NCI-H2227 (cell line): Measurements from ENCODE around the gene PTPRH.
"Not testable (repeated sequence)": the region's sequence is repeated elsewhere in the genome, so short reads cannot be mapped to it uniquely, and the experiment has no call there.

Experiments
- DNase-seq: peaks from one replicate; lab custom pipeline; 2025; ENCODE audit not compliant: unreplicated experiment; lab: John Stamatoyannopoulos, UW

The PTPRH gene

GRCh38 chr19:55227241-55228014 lies 18.1 kb upstream of the PTPRH start:
- no peak for DNase-seq

GRCh38 chr19:55226788-55227187 lies 17.5 kb upstream of the PTPRH start:
- DNase-seq = no peak

- DNase-seq = no peak
Measured at GRCh38 chr19:55226273-55226672, 17.0 kb upstream of the PTPRH start.

- DNase-seq = no peak
Measured at GRCh38 chr19:55225415-55225958, 16.2 kb upstream of the PTPRH start.

GRCh38 chr19:55224679-55225414 lies 15.5 kb upstream of the PTPRH start:
- DNase-seq = not testable (repeated sequence)

- DNase-seq = no peak
Measured at GRCh38 chr19:55224038-55224665, 14.9 kb upstream of the PTPRH start.

GRCh38 chr19:55223291-55224037 lies 14.2 kb upstream of the PTPRH start:
- no peak for DNase-seq

- no peak for DNase-seq
Measured at GRCh38 chr19:55220525-55220924, 11.2 kb upstream of the PTPRH start.

- peak; percentile 99 for DNase-seq
Measured at GRCh38 chr19:55216461-55217198, 7.3 kb upstream of the PTPRH start.

GRCh38 chr19:55213547-55213946 lies 4.2 kb upstream of the PTPRH start:
- no peak for DNase-seq

- DNase-seq = no peak
Measured at GRCh38 chr19:55212447-55212846, 3.1 kb upstream of the PTPRH start.

- no peak for DNase-seq
Measured at GRCh38 chr19:55209693-55210472, 582 bp upstream of the PTPRH start.

GRCh38 chr19:55206664-55207500 lies 2.4 kb downstream of the PTPRH start:
- peak; percentile 91 for DNase-seq

- DNase-seq = not testable (repeated sequence)
Measured at GRCh38 chr19:55202199-55202598, 7.1 kb downstream of the PTPRH start.

- no peak for DNase-seq
Measured at GRCh38 chr19:55199620-55200204, 9.6 kb downstream of the PTPRH start.

GRCh38 chr19:55198651-55199050 lies 10.7 kb downstream of the PTPRH start:
- DNase-seq = no peak

- DNase-seq = peak; percentile 73
Measured at GRCh38 chr19:55197528-55197927, 11.8 kb downstream of the PTPRH start.

GRCh38 chr19:55196803-55197202 lies 12.5 kb downstream of the PTPRH start:
- DNase-seq = peak; percentile 49
